HG03095 (cell line): ENCODE measurements around the gene NEIL1.
"Not testable (repeated sequence)": the region's sequence is repeated elsewhere in the genome, so short reads cannot be mapped to it uniquely, and the experiment has no call there.

Source experiments
- ATAC-seq: cut with Tn5 transposase; IDR thresholded peaks from one replicate; pipeline ENCODE4 v1.9.1; 2021; ENCODE audit warnings: moderate library complexity; ENCODE audit not compliant: unreplicated experiment

The NEIL1 gene

GRCh38 chr15:75332093-75332492 lies 14.7 kb upstream of the NEIL1 start:
- ATAC-seq = not testable (repeated sequence)

- ATAC-seq = not testable (repeated sequence)
Measured at GRCh38 chr15:75333654-75334419, 13.0 kb upstream of the NEIL1 start.

GRCh38 chr15:75335313-75335704 lies 11.5 kb upstream of the NEIL1 start:
- no peak for ATAC-seq

- ATAC-seq = no peak
Measured at GRCh38 chr15:75335705-75336355, 11.0 kb upstream of the NEIL1 start, which contains the start of gene COMMD4. Gene COMMD4, plus strand, starts transcription at chr15:75336063. Its CDS starts 27 bp downstream, at chr15:75336090.

- ATAC-seq = no peak
Measured at GRCh38 chr15:75338661-75339240, 8.1 kb upstream of the NEIL1 start.

GRCh38 chr15:75339531-75340240 lies 7.2 kb upstream of the NEIL1 start:
- ATAC-seq = no peak

- ATAC-seq = no peak
Measured at GRCh38 chr15:75342221-75342620, 4.6 kb upstream of the NEIL1 start.

- ATAC-seq = not testable (repeated sequence)
Measured at GRCh38 chr15:75343953-75344352, 2.9 kb upstream of the NEIL1 start.

GRCh38 chr15:75347222-75348033 lies 589 bp downstream of the NEIL1 start:
- peak; percentile 64 for ATAC-seq

GRCh38 chr15:75348034-75348561 lies 1.3 kb downstream of the NEIL1 start:
- ATAC-seq = no peak

GRCh38 chr15:75348562-75349350 lies 1.9 kb downstream of the NEIL1 start:
- ATAC-seq = no peak

GRCh38 chr15:75349351-75349669 lies 2.5 kb downstream of the NEIL1 start:
- not testable (repeated sequence) for ATAC-seq

- ATAC-seq = peak; percentile 43
Measured at GRCh38 chr15:75349851-75350588, 3.2 kb downstream of the NEIL1 start.

GRCh38 chr15:75350601-75351361 lies 3.9 kb downstream of the NEIL1 start:
- ATAC-seq = no peak

- ATAC-seq = no peak
Measured at GRCh38 chr15:75352186-75353080, 5.6 kb downstream of the NEIL1 start.

GRCh38 chr15:75353604-75354003 lies 6.8 kb downstream of the NEIL1 start:
- no peak for ATAC-seq

- no peak for ATAC-seq
Measured at GRCh38 chr15:75354454-75354853, 7.6 kb downstream of the NEIL1 start.
